Stimulated activated CD4-positive, alpha-beta T cell treated with anti-CD3 and anti-CD28 coated beads, Interleukin-4, amount 100 ng/mL, for 4 hours (primary cell): Measurements from ENCODE around the gene SEC23B.
"Not testable (repeated sequence)": the region's sequence is repeated elsewhere in the genome, so short reads cannot be mapped to it uniquely, and the experiment has no call there.

Experiments used
- DNase-seq, 2 experiments: peaks; one replicate each; pipeline ENCODE4 v3.0.0-alpha.2; 2020

The SEC23B gene

DNA sequence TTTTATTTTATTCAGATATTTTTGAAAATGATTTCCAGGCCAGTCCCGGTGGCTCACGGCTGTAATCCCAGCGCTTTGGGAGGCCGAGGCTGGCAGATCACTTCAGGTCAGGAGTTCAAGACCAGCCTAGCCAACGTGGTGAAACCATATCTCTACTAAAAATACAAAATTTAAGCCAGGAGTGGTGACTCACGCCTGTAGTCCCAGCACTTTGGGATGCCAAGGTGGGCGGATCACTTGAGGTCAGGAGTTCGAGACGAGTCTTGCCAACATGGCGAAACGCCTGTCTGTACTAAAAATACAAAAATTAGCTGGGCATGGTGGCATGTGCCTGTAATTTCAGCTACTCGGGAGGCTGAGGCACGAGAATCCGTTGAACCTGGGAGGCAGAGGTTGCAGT is 19.0 kb downstream of the SEC23B start:
- not testable (repeated sequence) for DNase-seq

DNA sequence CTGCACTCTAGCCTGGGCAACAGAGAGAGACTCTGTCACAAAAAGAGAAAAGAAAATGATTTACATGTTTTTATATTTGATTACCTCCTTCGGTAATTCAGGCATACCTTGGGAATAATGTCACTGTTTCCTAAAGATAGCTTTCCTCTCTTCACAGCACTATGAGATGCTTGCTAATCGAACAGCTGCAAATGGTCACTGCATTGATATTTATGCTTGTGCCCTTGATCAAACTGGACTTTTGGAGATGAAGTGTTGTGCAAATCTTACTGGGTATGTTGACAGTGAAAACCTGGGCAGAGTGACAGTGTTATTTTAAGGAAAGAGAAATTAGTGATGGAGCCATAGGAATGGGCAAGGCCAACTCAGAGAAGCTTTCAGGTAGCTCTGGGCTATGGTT is 19.6 kb downstream of the SEC23B start:
- DNase-seq, result no peak

DNA sequence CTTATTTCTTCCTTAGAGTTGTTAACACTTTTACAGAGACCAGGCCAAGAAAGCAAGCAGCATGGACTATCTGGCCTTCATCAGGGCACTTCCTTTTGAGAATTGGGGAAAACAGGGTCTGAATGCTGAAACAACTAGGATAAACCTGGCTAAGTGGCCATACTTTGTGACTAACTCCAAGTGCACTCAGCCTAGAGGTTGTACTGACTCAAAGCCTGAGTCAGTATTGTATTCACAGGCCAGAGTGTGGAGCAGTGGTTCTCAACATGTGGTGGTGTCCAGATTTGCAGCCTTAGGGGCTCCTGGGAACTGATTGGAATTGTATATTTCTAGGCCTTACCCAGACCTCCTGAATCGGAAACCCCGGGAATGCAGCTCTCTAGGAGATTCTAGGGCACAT is 20.1 kb downstream of the SEC23B start:
- DNase-seq, result no peak

- no peak for DNase-seq
Measured at GRCh38 chr20:18529041-18529440, 21.3 kb downstream of the SEC23B start.

DNA sequence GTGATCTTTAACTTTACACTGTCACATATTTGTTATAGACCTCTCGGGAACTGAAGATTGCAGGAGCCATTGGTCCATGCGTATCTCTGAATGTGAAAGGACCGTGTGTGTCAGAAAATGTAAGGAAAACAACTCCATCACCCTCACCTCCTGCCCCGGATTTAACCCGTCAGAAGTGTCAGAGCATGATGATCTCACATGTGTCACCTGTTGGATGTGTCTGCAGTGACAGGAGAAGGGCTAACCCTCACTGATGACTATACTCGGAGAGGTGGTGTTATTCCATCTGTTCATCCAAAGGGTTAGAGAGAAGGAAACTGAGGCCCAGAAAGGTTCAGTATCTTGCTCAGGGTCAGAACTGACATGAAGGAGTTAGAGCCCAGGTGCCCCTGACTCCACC is 24.9 kb downstream of the SEC23B start:
- DNase-seq, result no peak

GRCh38 chr20:18533491-18533890 is 25.8 kb downstream of the SEC23B start:
- DNase-seq, result no peak

GRCh38 chr20:18533978-18534644 is 26.4 kb downstream of the SEC23B start:
- DNase-seq, result no peak

DNA sequence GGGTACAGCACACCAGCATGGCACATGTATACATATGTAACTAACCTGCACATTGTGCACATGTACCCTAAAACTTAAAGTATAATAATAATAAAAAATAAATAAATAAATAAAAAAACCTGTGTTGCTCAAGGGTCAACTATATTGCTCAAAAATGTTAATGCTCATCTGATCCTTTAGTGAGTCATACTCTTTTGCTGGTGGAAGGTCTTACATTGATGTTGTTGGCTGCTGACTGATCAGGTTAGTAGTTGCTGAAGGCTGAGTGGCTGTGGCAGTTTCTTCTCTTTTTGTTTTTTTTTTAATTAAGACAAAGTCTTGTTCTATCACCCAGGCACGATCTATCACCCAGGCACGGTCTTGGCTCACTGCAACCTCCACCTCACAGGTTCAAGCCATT is 29.9 kb downstream of the SEC23B start:
- no peak for DNase-seq

- DNase-seq, result no peak
Measured at GRCh38 chr20:18541741-18542140, 34.0 kb downstream of the SEC23B start.

DNA sequence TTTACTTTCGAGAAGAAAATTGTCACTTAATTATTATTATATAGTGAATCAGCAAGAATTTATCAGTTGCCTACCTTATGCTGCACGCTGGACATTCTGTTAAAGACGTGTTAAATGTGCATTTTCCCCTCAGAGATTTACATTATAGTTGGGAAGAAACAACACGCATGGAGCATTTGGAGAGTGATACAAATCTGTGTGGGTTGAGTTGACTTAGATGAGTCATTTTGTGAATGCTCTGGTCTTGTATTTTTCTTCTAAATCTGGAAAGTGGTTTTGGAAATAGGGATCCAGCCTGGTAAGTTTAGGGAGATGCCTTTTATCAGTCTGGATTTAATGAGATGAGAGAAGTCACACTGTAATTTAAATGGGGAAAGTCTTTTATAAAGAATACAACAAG is 35.5 kb downstream of the SEC23B start:
- DNase-seq, result no peak

DNA sequence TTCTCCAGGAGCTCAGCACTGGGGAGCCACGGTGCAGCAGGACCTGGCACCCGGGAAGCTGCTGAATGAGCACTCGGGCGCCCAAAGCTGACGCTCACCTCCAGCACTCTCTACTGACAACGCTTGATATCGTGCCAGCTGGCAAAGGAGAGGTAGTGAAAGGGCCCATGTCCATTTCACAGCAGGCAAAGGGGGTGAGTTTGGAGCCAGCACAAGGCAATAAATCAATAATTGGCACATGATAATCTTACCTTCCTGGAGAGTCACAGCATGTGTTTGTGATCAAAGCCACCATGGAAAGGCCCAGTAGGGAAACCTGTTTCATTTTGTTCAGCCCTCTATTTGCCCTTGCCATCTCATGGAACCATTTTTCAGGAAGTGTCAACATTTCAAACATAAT is 36.2 kb downstream of the SEC23B start:
- no peak for DNase-seq

DNA sequence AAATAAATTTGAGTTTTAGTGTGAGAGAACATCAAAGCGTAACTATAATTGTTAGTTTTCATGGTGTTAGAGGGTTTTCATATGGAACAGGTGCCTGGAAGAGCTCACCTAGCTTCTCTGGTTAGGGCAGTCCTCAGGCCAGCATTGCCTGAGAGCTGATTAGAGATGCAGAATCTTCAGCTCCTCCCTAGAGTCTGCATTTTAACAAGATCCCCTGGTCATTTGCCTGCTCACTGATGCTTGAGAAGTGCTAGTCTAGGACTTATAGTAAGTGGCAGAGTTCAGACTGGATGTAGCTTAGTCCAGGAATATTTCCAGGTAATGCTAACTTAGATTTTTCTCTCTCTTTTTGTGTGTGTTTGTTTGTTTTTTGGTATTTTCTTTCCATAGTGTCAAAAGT is 37.8 kb downstream of the SEC23B start:
- DNase-seq, result no peak

GRCh38 chr20:18548465-18548864 is 40.7 kb downstream of the SEC23B start:
- no peak for DNase-seq

GRCh38 chr20:18553746-18554145 is 46.0 kb downstream of the SEC23B start:
- no peak for DNase-seq

- DNase-seq, result peak; percentile 92 to 93
Measured at GRCh38 chr20:18566892-18567738, 59.4 kb downstream of the SEC23B start, which contains the start of gene SMIM26. Gene SMIM26, plus strand, starts transcription at chr20:18567432. Its CDS starts 47 bp downstream, at chr20:18567479.

GRCh38 chr20:18567739-18568091 is 60.0 kb downstream of the SEC23B start:
- DNase-seq, result no peak

DNA sequence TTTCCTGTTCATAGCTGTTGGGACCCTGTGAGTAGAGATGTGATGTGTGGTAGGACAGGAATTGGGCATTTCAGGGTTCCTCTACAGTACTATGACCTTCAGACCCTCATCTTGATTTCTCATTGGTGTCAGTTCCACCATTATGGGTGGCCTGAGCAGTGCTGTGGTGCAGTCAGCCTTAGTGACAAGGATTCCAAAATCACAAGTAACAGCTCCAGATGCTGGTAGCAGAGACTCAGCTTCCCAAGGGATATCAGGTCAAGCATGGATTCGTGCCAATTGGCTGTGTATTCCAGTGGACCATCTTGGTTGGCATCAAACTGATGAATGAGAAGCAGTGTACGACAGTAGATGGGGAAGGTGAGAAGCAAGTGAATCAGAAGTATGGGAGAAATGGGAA is 63.3 kb downstream of the SEC23B start:
- no peak for DNase-seq

- DNase-seq, result no peak
Measured at GRCh38 chr20:18571578-18571977, 63.8 kb downstream of the SEC23B start.

DNA sequence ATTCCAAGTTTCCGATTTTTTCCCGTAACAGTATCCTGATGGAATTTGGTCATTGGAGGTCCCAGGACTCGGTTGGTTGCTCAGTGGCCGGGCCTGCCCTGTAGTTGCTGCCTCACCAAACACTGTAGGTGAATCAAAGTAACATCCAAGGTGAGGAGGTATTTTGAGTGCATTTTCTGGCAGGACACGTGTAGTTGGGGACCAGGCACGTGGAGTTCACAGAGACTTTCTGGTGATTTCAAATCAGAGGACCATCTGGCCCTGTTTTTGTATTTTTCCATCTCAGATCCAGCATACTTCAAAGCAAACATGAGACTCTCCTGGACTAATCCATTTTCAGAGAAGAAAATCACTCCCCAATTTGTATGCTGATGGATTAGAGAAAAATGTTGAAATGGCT is 70.2 kb downstream of the SEC23B start:
- no peak for DNase-seq

- no peak for DNase-seq
Measured at GRCh38 chr20:18578581-18578980, 70.8 kb downstream of the SEC23B start.

DNA sequence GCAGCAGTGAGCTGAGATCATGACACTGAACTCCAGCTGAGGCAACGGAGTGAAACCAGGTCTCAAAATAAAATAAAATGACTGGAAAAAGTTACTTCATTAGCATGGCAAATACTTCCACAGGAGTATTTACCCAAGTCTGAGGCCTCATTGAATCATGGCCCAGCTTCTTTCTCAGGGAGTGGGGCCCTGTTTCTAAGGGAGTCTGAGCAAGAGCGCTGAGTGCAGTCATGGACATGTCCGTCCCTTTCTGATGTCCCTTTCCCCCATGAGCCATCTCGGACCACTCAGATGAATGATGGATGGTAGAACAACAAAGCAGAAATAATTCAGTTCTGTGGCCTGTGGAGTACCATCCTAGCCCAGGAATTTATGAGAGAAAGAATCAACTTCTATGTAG is 72.3 kb downstream of the SEC23B start:
- no peak for DNase-seq

GRCh38 chr20:18585134-18585533 is 77.4 kb downstream of the SEC23B start:
- no peak for DNase-seq

DNA sequence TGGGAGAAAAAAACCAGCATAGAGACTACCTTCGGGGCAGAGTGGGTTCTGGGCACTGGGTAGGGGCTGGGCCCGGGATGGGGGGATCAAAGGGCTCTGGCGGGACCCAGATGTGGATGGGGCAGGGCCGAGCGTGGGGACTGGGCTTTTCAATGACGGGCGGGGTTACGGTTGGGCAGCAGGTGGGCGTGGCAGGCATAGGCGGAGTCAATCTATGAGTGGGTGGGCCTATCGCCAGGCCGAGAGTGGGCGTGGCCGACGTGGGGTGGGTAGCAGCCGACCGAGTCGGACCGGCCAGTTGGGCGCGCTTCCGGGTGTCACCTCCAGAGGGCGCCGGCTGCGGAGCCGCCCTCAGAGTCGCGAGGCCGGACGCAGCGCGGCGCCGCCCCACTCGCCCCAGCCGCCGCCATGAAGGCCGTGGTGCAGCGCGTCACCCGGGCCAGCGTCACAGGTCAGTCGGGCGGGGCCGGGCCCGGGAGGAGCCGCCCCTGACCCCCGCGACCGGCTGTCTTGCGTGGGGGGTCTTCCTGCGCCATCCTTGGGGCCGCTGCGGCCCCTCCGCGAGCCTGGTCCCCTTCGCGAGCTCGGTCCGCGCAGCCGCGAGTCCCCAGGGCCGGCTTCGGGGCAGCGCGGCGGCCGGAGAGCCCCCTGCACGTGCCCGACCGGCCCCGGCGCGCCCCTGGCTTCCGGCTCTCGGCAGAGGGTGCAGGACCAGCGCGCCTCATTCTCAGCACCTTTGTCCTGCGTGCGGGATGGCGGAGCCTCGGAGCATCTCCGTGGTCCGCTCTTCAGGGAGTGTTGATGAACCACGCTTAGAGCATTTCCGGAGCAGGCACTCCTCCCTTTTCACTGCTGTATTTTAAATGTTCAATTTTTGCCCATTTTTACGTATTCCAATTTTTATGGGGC is 80.2 kb downstream of the SEC23B start, which contains the start of gene DTD1:
Gene DTD1, plus strand, starts transcription at position 390 of the 909 bp plus-strand sequence. Its CDS starts 19 bp downstream, at position 409.
- DNase-seq, result peak; percentile 72 to 86
